HEK293 (cell line): ENCODE results near the gene GARIN5A.
A peak's percentile ranks its signal among the peaks of the same experiment; 100 is the strongest.

ENCODE experiments used
- FEZF1 ChIP-seq: fragments of 450-650 bp; formaldehyde crosslinking; IDR thresholded peaks from 2 replicates; pipeline ENCODE4 v1.5.1; 2016; ENCODE audit warnings: missing biosample characterization, missing genetic modification characterization
- HOXD13 ChIP-seq: sonication (generic); formaldehyde crosslinking; IDR thresholded peaks from 2 replicates; pipeline ENCODE4 v1.8.0; 2022; ENCODE audit warnings: missing genetic modification reagents, borderline replicate concordance
- IKZF3 ChIP-seq: fragments of 450-650 bp; IDR thresholded peaks from 2 replicates; pipeline ENCODE4 v1.5.0; 2018; ENCODE audit warnings: missing biosample characterization, mild to moderate bottlenecking, missing genetic modification characterization, moderate library complexity
- MYNN ChIP-seq: fragments of 450-650 bp; formaldehyde crosslinking; IDR thresholded peaks from 2 replicates; pipeline ENCODE4 v1.5.1; 2016; ENCODE audit warnings: missing biosample characterization, missing genetic modification characterization, borderline replicate concordance
- OVOL3 ChIP-seq: fragments of 450-650 bp; formaldehyde crosslinking; IDR thresholded peaks from 2 replicates; pipeline ENCODE4 v1.5.1; 2016; ENCODE audit warnings: missing biosample characterization, missing genetic modification characterization
- SCRT1 ChIP-seq: fragments of 450-650 bp; formaldehyde crosslinking; IDR thresholded peaks from 2 replicates; pipeline ENCODE4 v1.5.1; 2016; ENCODE audit warnings: missing biosample characterization, missing genetic modification characterization, borderline replicate concordance
- TRIM28 ChIP-seq: IDR thresholded peaks from 2 replicates; pipeline ENCODE4 v1.6.1; 2011; ENCODE audit warnings: low read length, control low read depth, borderline replicate concordance
- WT1 ChIP-seq: fragments of 450-650 bp; formaldehyde crosslinking; IDR thresholded peaks from 2 replicates; pipeline ENCODE4 v1.5.1; 2016; ENCODE audit warnings: missing biosample characterization, missing genetic modification characterization
- ZBTB20 ChIP-seq: fragments of 450-650 bp; formaldehyde crosslinking; IDR thresholded peaks from 2 replicates; pipeline ENCODE4 v1.5.1; 2016; ENCODE audit warnings: missing biosample characterization, missing genetic modification characterization
- ZBTB7A ChIP-seq: fragments of 450-650 bp; formaldehyde crosslinking; IDR thresholded peaks from 2 replicates; pipeline ENCODE4 v1.5.1; 2016; ENCODE audit warnings: low read depth, missing biosample characterization, missing genetic modification characterization
- ZFHX2 ChIP-seq: fragments of 450-650 bp; formaldehyde crosslinking; conservative IDR thresholded peaks from 2 replicates; pipeline ENCODE4 v1.5.1; 2016; ENCODE audit warnings: missing biosample characterization, missing genetic modification characterization
- ZIC2 ChIP-seq: fragments of 450-650 bp; formaldehyde crosslinking; IDR thresholded peaks from 2 replicates; pipeline ENCODE4 v1.5.1; 2016; ENCODE audit warnings: missing biosample characterization, missing genetic modification characterization
- ZNF114 ChIP-seq: fragments of 450-650 bp; formaldehyde crosslinking; IDR thresholded peaks from 2 replicates; pipeline ENCODE4 v1.5.0; 2017; ENCODE audit warnings: missing biosample characterization, missing genetic modification characterization
- ZNF132 ChIP-seq: fragments of 450-650 bp; formaldehyde crosslinking; IDR thresholded peaks from 2 replicates; pipeline ENCODE4 v1.5.1; 2017; ENCODE audit warnings: missing biosample characterization, missing genetic modification characterization, borderline replicate concordance
- ZNF138 ChIP-seq: fragments of 450-650 bp; formaldehyde crosslinking; IDR thresholded peaks from 2 replicates; pipeline ENCODE4 v1.5.1; 2016; ENCODE audit warnings: missing biosample characterization, missing genetic modification characterization, borderline replicate concordance
- ZNF248 ChIP-seq: fragments of 450-650 bp; formaldehyde crosslinking; IDR thresholded peaks from 2 replicates; pipeline ENCODE4 v1.5.1; 2017; ENCODE audit warnings: missing biosample characterization, missing genetic modification characterization
- ZNF350 ChIP-seq: fragments of 450-650 bp; formaldehyde crosslinking; IDR thresholded peaks from 2 replicates; pipeline ENCODE4 v1.5.0; 2017; ENCODE audit warnings: missing biosample characterization, mild to moderate bottlenecking, missing genetic modification characterization
- ZNF391 ChIP-seq: fragments of 450-650 bp; formaldehyde crosslinking; IDR thresholded peaks from 2 replicates; pipeline ENCODE4 v1.5.1; 2016; ENCODE audit warnings: low read depth, missing biosample characterization, missing genetic modification characterization, borderline replicate concordance
- ZNF404 ChIP-seq: fragments of 450-650 bp; formaldehyde crosslinking; IDR thresholded peaks from 2 replicates; pipeline ENCODE4 v1.5.1; 2017; ENCODE audit warnings: missing biosample characterization, missing genetic modification characterization
- ZNF426 ChIP-seq: fragments of 450-650 bp; formaldehyde crosslinking; IDR thresholded peaks from 2 replicates; pipeline ENCODE4 v1.5.1; 2017; ENCODE audit warnings: missing biosample characterization, missing genetic modification characterization, mild to moderate bottlenecking, inconsistent platforms, moderate library complexity
- ZNF561 ChIP-seq: fragments of 450-650 bp; IDR thresholded peaks from 2 replicates; pipeline ENCODE4 v1.5.1; 2018; ENCODE audit warnings: missing biosample characterization, missing genetic modification characterization, borderline replicate concordance
- ZNF600 ChIP-seq: fragments of 450-650 bp; formaldehyde crosslinking; IDR thresholded peaks from 2 replicates; pipeline ENCODE4 v1.5.1; 2016; ENCODE audit warnings: missing biosample characterization, missing genetic modification characterization
- ZNF629 ChIP-seq: fragments of 450-650 bp; formaldehyde crosslinking; IDR thresholded peaks from 2 replicates; pipeline ENCODE4 v1.5.1; 2017; ENCODE audit warnings: missing biosample characterization, missing genetic modification characterization
- ZNF654 ChIP-seq: fragments of 450-650 bp; formaldehyde crosslinking; IDR thresholded peaks from 2 replicates; pipeline ENCODE4 v1.5.1; 2016; ENCODE audit warnings: low read depth, missing biosample characterization, missing genetic modification characterization
- ZNF701 ChIP-seq: fragments of 450-650 bp; formaldehyde crosslinking; IDR thresholded peaks from 2 replicates; pipeline ENCODE4 v1.5.1; 2016; ENCODE audit warnings: missing biosample characterization, missing genetic modification characterization
- ZNF707 ChIP-seq: fragments of 450-650 bp; formaldehyde crosslinking; IDR thresholded peaks from 2 replicates; pipeline ENCODE4 v1.5.1; 2016; ENCODE audit warnings: missing biosample characterization, missing genetic modification characterization
- ZNF791 ChIP-seq: fragments of 450-650 bp; formaldehyde crosslinking; IDR thresholded peaks from 2 replicates; pipeline ENCODE4 v1.5.1; 2016; ENCODE audit warnings: missing biosample characterization, missing genetic modification characterization
- ZNF792 ChIP-seq: fragments of 450-650 bp; formaldehyde crosslinking; IDR thresholded peaks from 2 replicates; pipeline ENCODE4 v1.5.1; 2016; ENCODE audit warnings: missing biosample characterization, missing genetic modification characterization
- ZSCAN30 ChIP-seq: fragments of 450-650 bp; IDR thresholded peaks from 2 replicates; pipeline ENCODE4 v1.5.1; 2018; ENCODE audit warnings: missing biosample characterization, mild to moderate bottlenecking, missing genetic modification characterization, moderate library complexity
- TF ChIP-seq, protein P1 (sequence below): fragments of 450-650 bp; formaldehyde crosslinking; IDR thresholded peaks from 2 replicates; pipeline ENCODE4 v1.5.1; 2016; ENCODE audit warnings: missing biosample characterization, missing genetic modification characterization
- TF ChIP-seq, protein P2 (sequence below): fragments of 450-650 bp; formaldehyde crosslinking; IDR thresholded peaks from 2 replicates; pipeline ENCODE4 v1.5.1; 2016; ENCODE audit warnings: missing biosample characterization, missing genetic modification characterization
- TF ChIP-seq, protein P3 (sequence below): fragments of 450-650 bp; formaldehyde crosslinking; IDR thresholded peaks from 2 replicates; pipeline ENCODE4 v1.5.1; 2016; ENCODE audit warnings: missing biosample characterization, missing genetic modification characterization
- TF ChIP-seq, protein P4 (sequence below): fragments of 450-650 bp; formaldehyde crosslinking; IDR thresholded peaks from 2 replicates; pipeline ENCODE4 v1.5.1; 2017; ENCODE audit warnings: missing biosample characterization, missing genetic modification characterization
- TF ChIP-seq, protein P5 (sequence below): fragments of 450-650 bp; formaldehyde crosslinking; IDR thresholded peaks from 2 replicates; pipeline ENCODE4 v1.5.0; 2017; ENCODE audit warnings: missing biosample characterization, missing genetic modification characterization, borderline replicate concordance

The GARIN5A gene

DNA sequence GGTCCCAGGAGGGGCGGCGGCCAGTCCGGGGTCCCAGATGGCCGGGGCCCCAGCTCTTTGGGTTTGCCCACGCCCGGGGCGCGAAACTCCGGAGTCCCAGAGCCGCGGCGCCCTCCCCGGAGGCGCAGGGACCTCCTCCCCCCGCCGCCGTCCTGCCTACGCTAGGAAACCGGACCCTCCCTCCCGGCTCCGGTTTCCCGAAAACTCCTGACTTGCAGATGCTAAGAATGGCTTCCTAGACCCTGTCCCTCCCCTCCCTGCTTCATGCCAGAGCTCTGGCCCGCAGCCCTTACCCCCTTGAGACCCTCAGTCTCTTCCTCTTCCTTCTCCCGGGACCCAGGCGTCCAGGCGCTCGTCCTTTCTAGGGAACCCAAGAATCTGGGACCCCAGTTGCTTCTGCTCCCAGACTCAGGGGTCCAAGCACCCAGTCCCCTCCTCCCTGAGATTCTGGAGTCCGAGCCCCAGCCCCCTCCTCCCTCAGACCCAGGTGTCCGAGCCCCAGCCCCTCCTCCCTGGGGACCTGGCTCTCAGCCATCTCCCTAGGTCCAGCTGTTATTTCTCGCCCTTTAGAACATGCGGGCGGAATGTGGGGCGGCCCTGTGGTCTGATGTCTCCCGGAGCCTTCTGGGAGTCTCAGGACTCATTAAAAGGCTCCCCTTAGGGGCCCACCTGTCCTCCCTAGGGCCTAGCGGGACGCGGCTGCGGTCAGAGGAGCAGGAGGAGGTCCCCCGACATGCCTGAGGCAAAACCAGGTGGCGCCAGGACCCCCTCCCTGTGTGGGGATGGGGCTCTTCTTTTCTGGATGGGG lies 44.2 kb downstream of the GARIN5A start, which contains the start of gene MYBPC2 (continued):
- TF ChIP-seq ZSCAN30 (tag by site-specific recombination) = no peak
- no peak for TF ChIP-seq MYNN
- no peak for TF ChIP-seq FEZF1 (tag by site-specific recombination)
- no peak for TF ChIP-seq ZNF404
- TF ChIP-seq, protein P1, sequence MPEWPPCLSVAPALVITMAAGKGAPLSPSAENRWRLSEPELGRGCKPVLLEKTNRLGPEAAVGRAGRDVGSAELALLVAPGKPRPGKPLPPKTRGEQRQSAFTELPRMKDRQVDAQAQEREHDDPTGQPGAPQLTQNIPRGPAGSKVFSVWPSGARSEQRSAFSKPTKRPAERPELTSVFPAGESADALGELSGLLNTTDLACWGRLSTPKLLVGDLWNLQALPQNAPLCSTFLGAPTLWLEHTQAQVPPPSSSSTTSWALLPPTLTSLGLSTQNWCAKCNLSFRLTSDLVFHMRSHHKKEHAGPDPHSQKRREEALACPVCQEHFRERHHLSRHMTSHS (tag by site-specific recombination) = no peak
- TF ChIP-seq ZNF391 = no peak
- no peak for TF ChIP-seq ZNF248 (tag by site-specific recombination)
- TF ChIP-seq ZNF792 (tag by site-specific recombination) = no peak
- peak; percentile 55 for TF ChIP-seq ZBTB20
- TF ChIP-seq ZBTB7A = no peak
- TF ChIP-seq, protein P2, sequence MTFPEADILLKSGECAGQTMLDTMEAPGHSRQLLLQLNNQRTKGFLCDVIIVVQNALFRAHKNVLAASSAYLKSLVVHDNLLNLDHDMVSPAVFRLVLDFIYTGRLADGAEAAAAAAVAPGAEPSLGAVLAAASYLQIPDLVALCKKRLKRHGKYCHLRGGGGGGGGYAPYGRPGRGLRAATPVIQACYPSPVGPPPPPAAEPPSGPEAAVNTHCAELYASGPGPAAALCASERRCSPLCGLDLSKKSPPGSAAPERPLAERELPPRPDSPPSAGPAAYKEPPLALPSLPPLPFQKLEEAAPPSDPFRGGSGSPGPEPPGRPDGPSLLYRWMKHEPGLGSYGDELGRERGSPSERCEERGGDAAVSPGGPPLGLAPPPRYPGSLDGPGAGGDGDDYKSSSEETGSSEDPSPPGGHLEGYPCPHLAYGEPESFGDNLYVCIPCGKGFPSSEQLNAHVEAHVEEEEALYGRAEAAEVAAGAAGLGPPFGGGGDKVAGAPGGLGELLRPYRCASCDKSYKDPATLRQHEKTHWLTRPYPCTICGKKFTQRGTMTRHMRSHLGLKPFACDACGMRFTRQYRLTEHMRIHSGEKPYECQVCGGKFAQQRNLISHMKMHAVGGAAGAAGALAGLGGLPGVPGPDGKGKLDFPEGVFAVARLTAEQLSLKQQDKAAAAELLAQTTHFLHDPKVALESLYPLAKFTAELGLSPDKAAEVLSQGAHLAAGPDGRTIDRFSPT (tag by site-specific recombination) = no peak
- no peak for TF ChIP-seq ZNF600 (tag by site-specific recombination)
- TF ChIP-seq ZNF114 = no peak
- TF ChIP-seq ZNF132 (tag by site-specific recombination) = no peak
- TF ChIP-seq ZNF561 (tag by site-specific recombination) = no peak
- no peak for TF ChIP-seq SCRT1
- TF ChIP-seq ZNF138 = no peak
- TF ChIP-seq ZNF629 (tag by site-specific recombination) = no peak
- no peak for TF ChIP-seq TRIM28
- TF ChIP-seq ZNF350 (tag by site-specific recombination) = no peak
- peak; percentile 61; the same call in 1 of the 2 replicates for TF ChIP-seq ZIC2 (tag by site-specific recombination)
- no peak for TF ChIP-seq ZNF701
- TF ChIP-seq HOXD13 (CRISPR knock-in tag) = no peak
- TF ChIP-seq, protein P3, sequence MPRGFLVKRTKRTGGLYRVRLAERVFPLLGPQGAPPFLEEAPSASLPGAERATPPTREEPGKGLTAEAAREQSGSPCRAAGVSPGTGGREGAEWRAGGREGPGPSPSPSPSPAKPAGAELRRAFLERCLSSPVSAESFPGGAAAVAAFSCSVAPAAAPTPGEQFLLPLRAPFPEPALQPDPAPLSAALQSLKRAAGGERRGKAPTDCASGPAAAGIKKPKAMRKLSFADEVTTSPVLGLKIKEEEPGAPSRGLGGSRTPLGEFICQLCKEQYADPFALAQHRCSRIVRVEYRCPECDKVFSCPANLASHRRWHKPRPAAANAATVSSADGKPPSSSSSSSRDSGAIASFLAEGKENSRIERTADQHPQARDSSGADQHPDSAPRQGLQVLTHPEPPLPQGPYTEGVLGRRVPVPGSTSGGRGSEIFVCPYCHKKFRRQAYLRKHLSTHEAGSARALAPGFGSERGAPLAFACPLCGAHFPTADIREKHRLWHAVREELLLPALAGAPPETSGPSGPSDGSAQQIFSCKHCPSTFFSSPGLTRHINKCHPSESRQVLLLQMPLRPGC (tag by site-specific recombination) = no peak
- no peak for TF ChIP-seq OVOL3 (tag by site-specific recombination)
- no peak for TF ChIP-seq ZNF707 (tag by site-specific recombination)
- no peak for TF ChIP-seq ZNF791
- peak; percentile 77 for TF ChIP-seq ZFHX2 (tag by site-specific recombination)
- no peak for TF ChIP-seq ZNF426 (tag by site-specific recombination)
- 0 out of 2 replicates have a peak, but pooled peaks have one; percentile 20 for TF ChIP-seq IKZF3 (tag by site-specific recombination)
- peak; percentile 65 for TF ChIP-seq WT1
- TF ChIP-seq ZNF654 (tag by site-specific recombination) = no peak
- TF ChIP-seq, protein P4, sequence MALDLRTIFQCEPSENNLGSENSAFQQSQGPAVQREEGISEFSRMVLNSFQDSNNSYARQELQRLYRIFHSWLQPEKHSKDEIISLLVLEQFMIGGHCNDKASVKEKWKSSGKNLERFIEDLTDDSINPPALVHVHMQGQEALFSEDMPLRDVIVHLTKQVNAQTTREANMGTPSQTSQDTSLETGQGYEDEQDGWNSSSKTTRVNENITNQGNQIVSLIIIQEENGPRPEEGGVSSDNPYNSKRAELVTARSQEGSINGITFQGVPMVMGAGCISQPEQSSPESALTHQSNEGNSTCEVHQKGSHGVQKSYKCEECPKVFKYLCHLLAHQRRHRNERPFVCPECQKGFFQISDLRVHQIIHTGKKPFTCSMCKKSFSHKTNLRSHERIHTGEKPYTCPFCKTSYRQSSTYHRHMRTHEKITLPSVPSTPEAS = no peak
- TF ChIP-seq, protein P5, sequence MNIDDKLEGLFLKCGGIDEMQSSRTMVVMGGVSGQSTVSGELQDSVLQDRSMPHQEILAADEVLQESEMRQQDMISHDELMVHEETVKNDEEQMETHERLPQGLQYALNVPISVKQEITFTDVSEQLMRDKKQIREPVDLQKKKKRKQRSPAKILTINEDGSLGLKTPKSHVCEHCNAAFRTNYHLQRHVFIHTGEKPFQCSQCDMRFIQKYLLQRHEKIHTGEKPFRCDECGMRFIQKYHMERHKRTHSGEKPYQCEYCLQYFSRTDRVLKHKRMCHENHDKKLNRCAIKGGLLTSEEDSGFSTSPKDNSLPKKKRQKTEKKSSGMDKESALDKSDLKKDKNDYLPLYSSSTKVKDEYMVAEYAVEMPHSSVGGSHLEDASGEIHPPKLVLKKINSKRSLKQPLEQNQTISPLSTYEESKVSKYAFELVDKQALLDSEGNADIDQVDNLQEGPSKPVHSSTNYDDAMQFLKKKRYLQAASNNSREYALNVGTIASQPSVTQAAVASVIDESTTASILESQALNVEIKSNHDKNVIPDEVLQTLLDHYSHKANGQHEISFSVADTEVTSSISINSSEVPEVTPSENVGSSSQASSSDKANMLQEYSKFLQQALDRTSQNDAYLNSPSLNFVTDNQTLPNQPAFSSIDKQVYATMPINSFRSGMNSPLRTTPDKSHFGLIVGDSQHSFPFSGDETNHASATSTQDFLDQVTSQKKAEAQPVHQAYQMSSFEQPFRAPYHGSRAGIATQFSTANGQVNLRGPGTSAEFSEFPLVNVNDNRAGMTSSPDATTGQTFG = no peak
